ENCODE data around the gene ANKS1B. TPM values are rescaled to one million over a fixed set of nuclear protein-coding genes. Genes with fewer than 3 reads are reported as not detected.

The ANKS1B gene
- total RNA-seq, 1 experiment from 2014 or later, result 0.54 TPM

DNA sequence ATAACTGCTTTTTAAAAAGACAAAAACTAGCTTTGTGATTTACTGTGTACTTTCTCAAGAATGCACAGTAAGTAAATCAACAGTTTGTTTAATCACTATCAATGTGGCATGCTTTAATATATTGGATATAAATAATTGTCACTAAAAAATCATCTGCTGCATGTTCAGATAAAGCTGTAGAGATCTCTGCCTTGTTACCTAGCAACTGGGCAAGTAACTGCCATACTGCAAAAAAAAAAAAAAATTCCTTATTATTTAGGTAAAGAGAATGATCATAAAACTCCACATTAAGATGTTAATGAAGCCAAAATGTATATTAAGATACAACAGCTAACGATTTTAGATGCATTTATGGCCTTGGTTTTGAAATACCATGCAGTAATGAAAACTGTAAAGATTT, 1102.2 kb downstream of the ANKS1B start:
- ATAC-seq (no peak), DNase-seq (ENCODE audit: low read depth, low spot score) (no peak)
- no peak overlapping the region for H3K4me2 ChIP-seq (ENCODE audit: low read length)
- H3K36me3 ChIP-seq (ENCODE audit: control insufficient read depth in 1 of 2, insufficient read depth in 2 of 2, low read length in 2 of 2), result no peaks in the 10 kb centered on the region
- no peak for TF ChIP-seq RAD21 (IDR thresholded peaks at IDR 0.05; ENCODE audit: low read depth)
- TF ChIP-seq, protein P1, sequence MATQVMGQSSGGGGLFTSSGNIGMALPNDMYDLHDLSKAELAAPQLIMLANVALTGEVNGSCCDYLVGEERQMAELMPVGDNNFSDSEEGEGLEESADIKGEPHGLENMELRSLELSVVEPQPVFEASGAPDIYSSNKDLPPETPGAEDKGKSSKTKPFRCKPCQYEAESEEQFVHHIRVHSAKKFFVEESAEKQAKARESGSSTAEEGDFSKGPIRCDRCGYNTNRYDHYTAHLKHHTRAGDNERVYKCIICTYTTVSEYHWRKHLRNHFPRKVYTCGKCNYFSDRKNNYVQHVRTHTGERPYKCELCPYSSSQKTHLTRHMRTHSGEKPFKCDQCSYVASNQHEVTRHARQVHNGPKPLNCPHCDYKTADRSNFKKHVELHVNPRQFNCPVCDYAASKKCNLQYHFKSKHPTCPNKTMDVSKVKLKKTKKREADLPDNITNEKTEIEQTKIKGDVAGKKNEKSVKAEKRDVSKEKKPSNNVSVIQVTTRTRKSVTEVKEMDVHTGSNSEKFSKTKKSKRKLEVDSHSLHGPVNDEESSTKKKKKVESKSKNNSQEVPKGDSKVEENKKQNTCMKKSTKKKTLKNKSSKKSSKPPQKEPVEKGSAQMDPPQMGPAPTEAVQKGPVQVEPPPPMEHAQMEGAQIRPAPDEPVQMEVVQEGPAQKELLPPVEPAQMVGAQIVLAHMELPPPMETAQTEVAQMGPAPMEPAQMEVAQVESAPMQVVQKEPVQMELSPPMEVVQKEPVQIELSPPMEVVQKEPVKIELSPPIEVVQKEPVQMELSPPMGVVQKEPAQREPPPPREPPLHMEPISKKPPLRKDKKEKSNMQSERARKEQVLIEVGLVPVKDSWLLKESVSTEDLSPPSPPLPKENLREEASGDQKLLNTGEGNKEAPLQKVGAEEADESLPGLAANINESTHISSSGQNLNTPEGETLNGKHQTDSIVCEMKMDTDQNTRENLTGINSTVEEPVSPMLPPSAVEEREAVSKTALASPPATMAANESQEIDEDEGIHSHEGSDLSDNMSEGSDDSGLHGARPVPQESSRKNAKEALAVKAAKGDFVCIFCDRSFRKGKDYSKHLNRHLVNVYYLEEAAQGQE (IDR thresholded peaks at IDR 0.05; ENCODE audit: low read depth), result no peak
- TF ChIP-seq POLR2A (IDR thresholded peaks at IDR 0.05; ENCODE audit: borderline replicate concordance, extremely low read depth, insufficient read depth, insufficient read length), result no peak
- no peak for TF ChIP-seq ZFX (IDR thresholded peaks at IDR 0.05)
- TF ChIP-seq YY1 (IDR thresholded peaks at IDR 0.05; ENCODE audit: extremely low read depth, insufficient replicate concordance, low read depth, low read length), result no peak
- no peak for TF ChIP-seq POLR2AphosphoS5 (IDR thresholded peaks at IDR 0.05; ENCODE audit: low read depth, low read length)
- no peak for TF ChIP-seq JUND (IDR thresholded peaks at IDR 0.05)
- no peak for TF ChIP-seq SRF (IDR thresholded peaks at IDR 0.05; ENCODE audit: low read depth)
- TF ChIP-seq, protein P2, sequence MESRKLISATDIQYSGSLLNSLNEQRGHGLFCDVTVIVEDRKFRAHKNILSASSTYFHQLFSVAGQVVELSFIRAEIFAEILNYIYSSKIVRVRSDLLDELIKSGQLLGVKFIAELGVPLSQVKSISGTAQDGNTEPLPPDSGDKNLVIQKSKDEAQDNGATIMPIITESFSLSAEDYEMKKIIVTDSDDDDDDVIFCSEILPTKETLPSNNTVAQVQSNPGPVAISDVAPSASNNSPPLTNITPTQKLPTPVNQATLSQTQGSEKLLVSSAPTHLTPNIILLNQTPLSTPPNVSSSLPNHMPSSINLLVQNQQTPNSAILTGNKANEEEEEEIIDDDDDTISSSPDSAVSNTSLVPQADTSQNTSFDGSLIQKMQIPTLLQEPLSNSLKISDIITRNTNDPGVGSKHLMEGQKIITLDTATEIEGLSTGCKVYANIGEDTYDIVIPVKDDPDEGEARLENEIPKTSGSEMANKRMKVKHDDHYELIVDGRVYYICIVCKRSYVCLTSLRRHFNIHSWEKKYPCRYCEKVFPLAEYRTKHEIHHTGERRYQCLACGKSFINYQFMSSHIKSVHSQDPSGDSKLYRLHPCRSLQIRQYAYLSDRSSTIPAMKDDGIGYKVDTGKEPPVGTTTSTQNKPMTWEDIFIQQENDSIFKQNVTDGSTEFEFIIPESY (IDR thresholded peaks at IDR 0.05; ENCODE audit: extremely low read depth, insufficient replicate concordance, low read length), result no peak
- no peak for TF ChIP-seq ATF3 (IDR thresholded peaks at IDR 0.05)
- TF ChIP-seq EGR1 (IDR thresholded peaks at IDR 0.05; ENCODE audit: low read depth), result no peak
- no peak for TF ChIP-seq SIN3A (IDR thresholded peaks at IDR 0.05; ENCODE audit: low read depth)
- TF ChIP-seq ELF1 (IDR thresholded peaks at IDR 0.05; ENCODE audit: borderline replicate concordance, low read depth), result no peak
- no peak for TF ChIP-seq FOSL1 (IDR thresholded peaks at IDR 0.05; ENCODE audit: low read depth)
- TF ChIP-seq EZH2phosphoT487 (IDR thresholded peaks at IDR 0.05; ENCODE audit: borderline replicate concordance), result no peak
- no peak overlapping the region for H3K4me3 ChIP-seq (replicated peaks in 1 of 2; ENCODE audit: low read depth in 1 of 2, low read length in 2 of 2)
- H3K9ac ChIP-seq (ENCODE audit: low read length), result no peak overlapping the region
- intact Hi-C loops (cut with micrococcal nuclease), result no loop called here
- no TSS peak for BruUV-seq (replicated peaks)
- peaks cover 51% of the 10 kb centered on the region for H3K27me3 ChIP-seq (ENCODE audit: insufficient read depth, low read length)
- H3K79me2 ChIP-seq (ENCODE audit: insufficient read depth, low read length), result no peaks in the 10 kb centered on the region
- ChIA-PET CTCF (no interaction called here), RAD21 (ENCODE audit: low non-redundant PET in 1 of 2, low total read pairs in 2 of 2, uncharacterized antibody in 2 of 2, unreplicated experiment in 2 of 2) (no interaction called here), POLR2A (no interaction called here)
- no peaks in the 10 kb centered on the region for H4K20me1 ChIP-seq (ENCODE audit: insufficient read depth)
- H3K4me1 ChIP-seq (ENCODE audit: control insufficient read depth in 1 of 2, insufficient read depth in 2 of 2, low read length in 2 of 2), result no peaks in the 10 kb centered on the region
- no peak overlapping the region for H3K27ac ChIP-seq (ENCODE audit: low read depth, low read length)
- H2AFZ ChIP-seq (ENCODE audit: low read depth, low read length, poor library complexity, severe bottlenecking), result no peak overlapping the region
- H3K9me3 ChIP-seq (ENCODE audit: control insufficient read depth in 1 of 2, insufficient read depth in 1 of 2, low read depth in 1 of 2, low read length in 2 of 2), result no peaks in the 10 kb centered on the region
- no peaks in the 10 kb centered on the region for H3K9me2 ChIP-seq (ENCODE audit: insufficient read depth)

Measured in HCT116 (cell line).